Neuronal stem cell (in vitro differentiated cells): Measurements from ENCODE around the gene FZD1.

Experiments used
- DNase-seq: peaks from one replicate; pipeline ENCODE4 v3.0.0-alpha.2; 2013; ENCODE audit warnings: low spot score
- H2AFZ ChIP-seq: one replicate; pipeline ENCODE4 v1.6.1; 2013; ENCODE audit warnings: mild to moderate bottlenecking, low read length, inconsistent platforms
- H2AK5ac ChIP-seq: 2 replicates; pipeline ENCODE4 v1.6.1; 2013; ENCODE audit warnings: low read depth, mild to moderate bottlenecking, inconsistent platforms, low read length, moderate library complexity, mixed read lengths
- H2BK120ac ChIP-seq: 2 replicates; pipeline ENCODE4 v1.6.1; 2013; ENCODE audit warnings: low read depth, mild to moderate bottlenecking, inconsistent platforms, low read length, moderate library complexity, mixed read lengths
- H2BK12ac ChIP-seq: one replicate; pipeline ENCODE4 v1.6.1; 2013; ENCODE audit warnings: low read length, inconsistent platforms
- H2BK15ac ChIP-seq: 2 replicates; pipeline ENCODE4 v1.6.1; 2013; ENCODE audit warnings: mild to moderate bottlenecking, low read length, inconsistent platforms, mixed read lengths
- H2BK5ac ChIP-seq: one replicate; pipeline ENCODE4 v1.6.1; 2013; ENCODE audit warnings: inconsistent platforms, mild to moderate bottlenecking, low read length, moderate library complexity
- H3K14ac ChIP-seq: one replicate; pipeline ENCODE4 v1.6.1; 2013; ENCODE audit warnings: low read length, inconsistent platforms
- H3K18ac ChIP-seq: 2 replicates; pipeline ENCODE4 v1.6.1; 2013; ENCODE audit warnings: low read length, inconsistent platforms
- H3K23ac ChIP-seq: 2 replicates; pipeline ENCODE4 v1.6.1; 2013; ENCODE audit warnings: low read depth, mild to moderate bottlenecking, mixed read lengths, low read length, inconsistent platforms; ENCODE audit not compliant: poor library complexity
- H3K27ac ChIP-seq: replicated peaks from 3 replicates; pipeline ENCODE4 v1.5.1; 2013; ENCODE audit warnings: low read length, inconsistent platforms
- H3K27me3 ChIP-seq, 3 experiments: 2 replicates each; pipeline ENCODE4 v1.6.1; 2013; ENCODE audit warnings: low read length in 3 of 3, mild to moderate bottlenecking in 2 of 3, inconsistent platforms in 1 of 3, low read depth in 1 of 3, mixed read lengths in 1 of 3, moderate library complexity in 1 of 3; ENCODE audit not compliant: control insufficient read depth in 3 of 3, insufficient read depth in 3 of 3
- H3K36me3 ChIP-seq, 2 donors: replicated peaks in 1 of 2; 2 replicates each; pipeline ENCODE4 v1.6.1; 2013; ENCODE audit warnings: low read length in 2 of 2; ENCODE audit not compliant: control insufficient read depth in 2 of 2, insufficient read depth in 2 of 2
- H3K4ac ChIP-seq: 2 replicates; pipeline ENCODE4 v1.6.1; 2013; ENCODE audit warnings: inconsistent platforms, mild to moderate bottlenecking, low read length, moderate library complexity
- H3K4me1 ChIP-seq, 2 donors: 1 replicate in 1 of 2; 2 replicates in 1 of 2; pipeline ENCODE4 v1.6.1; 2013; ENCODE audit warnings: low read length in 2 of 2, low read depth in 1 of 2; ENCODE audit not compliant: control insufficient read depth in 2 of 2, insufficient read depth in 1 of 2
- H3K4me2 ChIP-seq: one replicate; pipeline ENCODE4 v1.6.1; 2013; ENCODE audit warnings: mild to moderate bottlenecking, low read length, inconsistent platforms; ENCODE audit not compliant: insufficient read depth, poor library complexity, severe bottlenecking
- H3K4me3 ChIP-seq, 2 donors: 2 replicates each; pipeline ENCODE4 v1.5.1; 2013; ENCODE audit warnings: low read length in 2 of 2, mild to moderate bottlenecking in 2 of 2, inconsistent platforms in 1 of 2, moderate library complexity in 1 of 2
- H3K79me1 ChIP-seq: one replicate; pipeline ENCODE4 v1.6.1; 2013; ENCODE audit warnings: low read depth, mild to moderate bottlenecking, inconsistent platforms, low read length, moderate library complexity
- H3K9ac ChIP-seq: one replicate; pipeline ENCODE4 v1.6.1; 2013; ENCODE audit warnings: mild to moderate bottlenecking, low read depth, low read length, inconsistent platforms; ENCODE audit not compliant: poor library complexity
- H3K9me3 ChIP-seq, 2 donors: replicated peaks in 1 of 2; 2 replicates each; pipeline versions ENCODE3 to v1.6.1; 2013; ENCODE audit warnings: low read length in 2 of 2, mild to moderate bottlenecking in 2 of 2, inconsistent platforms in 1 of 2, low read depth in 1 of 2, mixed read lengths in 1 of 2, moderate library complexity in 1 of 2; ENCODE audit not compliant: control insufficient read depth in 2 of 2, insufficient read depth in 1 of 2
- H4K8ac ChIP-seq: one replicate; pipeline ENCODE4 v1.6.1; 2013; ENCODE audit warnings: low read depth, mild to moderate bottlenecking, inconsistent platforms, low read length, moderate library complexity
- H4K91ac ChIP-seq: one replicate; pipeline ENCODE4 v1.6.1; 2013; ENCODE audit warnings: low read length, low read depth, mild to moderate bottlenecking, inconsistent platforms; ENCODE audit not compliant: poor library complexity
- WGBS, 2 donors: extraction: QIAGEN DNeasy Blood & Tissue Kit; methylation state at CpG; one replicate each; pipeline ENCODE4 v1.1.7; 2013; ENCODE audit warnings: missing lambda C conversion rate in 2 of 2, mixed read lengths in 1 of 2; ENCODE audit not compliant: insufficient read length in 2 of 2, insufficient replicate concordance in 1 of 2; ENCODE audit errors: extremely low coverage in 2 of 2; 5-methylcytosine and 5-hydroxymethylcytosine counted together

The FZD1 gene

GRCh38 chr7:91243591-91244301 lies 20.5 kb upstream of the FZD1 start:
- Histone ChIP-seq H4K8ac (no peak overlapping the region), H3K4me3 (no peak overlapping the region), H3K4ac (no peak overlapping the region), H3K36me3 (no peaks in the 10 kb centered on the region), H2AFZ (no peak overlapping the region), H3K9ac (no peak overlapping the region), H3K23ac (no peak overlapping the region), H3K27me3 (no peaks in the 10 kb centered on the region), H3K4me2 (no peak overlapping the region), H3K9me3 (no peaks in the 10 kb centered on the region), H2BK12ac (no peak overlapping the region), H2BK120ac (no peak overlapping the region), H2BK15ac (no peak overlapping the region), H2BK5ac (no peak overlapping the region), H3K14ac (no peak overlapping the region), H3K27ac (no peak overlapping the region), H3K4me1 (no peaks in the 10 kb centered on the region), H3K79me1 (no peaks in the 10 kb centered on the region), H3K18ac (no peak overlapping the region), H4K91ac (no peak overlapping the region), H2AK5ac (no peak overlapping the region)
- no peak for DNase-seq
- WGBS, 2 donors: no CpG with 5 or more reads among the region's 6 CpGs

DNA sequence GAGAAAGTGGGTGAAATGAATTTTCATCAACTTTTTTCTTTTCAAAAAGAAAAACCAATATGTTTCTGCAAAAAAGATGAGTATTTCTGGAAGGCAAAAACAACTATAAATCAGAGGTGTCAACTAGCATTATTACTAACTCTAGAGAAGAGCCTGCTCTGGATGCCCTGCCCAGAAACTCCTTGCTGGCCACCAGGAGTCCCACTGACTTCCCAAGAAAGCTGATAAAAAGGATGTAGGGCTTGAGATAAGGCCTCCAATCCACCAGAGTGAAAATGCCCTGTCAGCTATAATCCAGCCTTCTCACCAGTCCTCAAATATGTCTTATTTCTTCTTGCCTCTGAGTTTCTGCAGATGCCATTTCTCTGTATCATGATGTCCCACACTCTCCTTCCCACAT lies 16.7 kb upstream of the FZD1 start:
- H3K4ac ChIP-seq: no peak overlapping the region
- H2BK5ac ChIP-seq: no peak overlapping the region
- H4K91ac ChIP-seq: no peak overlapping the region
- H2BK12ac ChIP-seq: no peak overlapping the region
- H2AFZ ChIP-seq: no peak overlapping the region
- H2BK120ac ChIP-seq: no peak overlapping the region
- H3K27ac ChIP-seq: no peak overlapping the region
- H2BK15ac ChIP-seq: no peak overlapping the region
- no peak overlapping the region for H3K4me3 ChIP-seq
- no peak overlapping the region for H4K8ac ChIP-seq
- H3K4me1 ChIP-seq: no peaks in the 10 kb centered on the region
- no peaks in the 10 kb centered on the region for H3K79me1 ChIP-seq
- no peak overlapping the region for H3K9ac ChIP-seq
- H3K27me3 ChIP-seq: no peaks in the 10 kb centered on the region
- no peak overlapping the region for H3K4me2 ChIP-seq
- H3K9me3 ChIP-seq: no peaks in the 10 kb centered on the region
- no peak overlapping the region for H3K23ac ChIP-seq
- no peak for DNase-seq
- H3K36me3 ChIP-seq: no peaks in the 10 kb centered on the region
- no peak overlapping the region for H3K18ac ChIP-seq
- no peak overlapping the region for H3K14ac ChIP-seq
- H2AK5ac ChIP-seq: no peak overlapping the region

- no peak for DNase-seq
- Histone ChIP-seq H4K8ac (no peak overlapping the region), H3K14ac (no peak overlapping the region), H2BK12ac (no peak overlapping the region), H3K27ac (no peak overlapping the region), H3K79me1 (no peaks in the 10 kb centered on the region), H3K9me3 (no peaks in the 10 kb centered on the region), H2AFZ (peak overlapping the region; percentile 53), H2AK5ac (no peak overlapping the region), H2BK15ac (no peak overlapping the region), H2BK120ac (no peak overlapping the region), H3K18ac (no peak overlapping the region), H3K27me3 (no peaks in the 10 kb centered on the region), H2BK5ac (no peak overlapping the region), H3K4me1 (no peaks in the 10 kb centered on the region), H3K4ac (no peak overlapping the region), H3K23ac (no peak overlapping the region), H3K36me3 (no peaks in the 10 kb centered on the region), H3K4me2 (no peak overlapping the region), H4K91ac (no peak overlapping the region), H3K4me3 (no peak overlapping the region), H3K9ac (no peak overlapping the region)
- WGBS, 2 donors: no CpG with 5 or more reads among the region's 2 CpGs
Observed at GRCh38 chr7:91248996-91249395, 15.2 kb upstream of the FZD1 start.

DNA sequence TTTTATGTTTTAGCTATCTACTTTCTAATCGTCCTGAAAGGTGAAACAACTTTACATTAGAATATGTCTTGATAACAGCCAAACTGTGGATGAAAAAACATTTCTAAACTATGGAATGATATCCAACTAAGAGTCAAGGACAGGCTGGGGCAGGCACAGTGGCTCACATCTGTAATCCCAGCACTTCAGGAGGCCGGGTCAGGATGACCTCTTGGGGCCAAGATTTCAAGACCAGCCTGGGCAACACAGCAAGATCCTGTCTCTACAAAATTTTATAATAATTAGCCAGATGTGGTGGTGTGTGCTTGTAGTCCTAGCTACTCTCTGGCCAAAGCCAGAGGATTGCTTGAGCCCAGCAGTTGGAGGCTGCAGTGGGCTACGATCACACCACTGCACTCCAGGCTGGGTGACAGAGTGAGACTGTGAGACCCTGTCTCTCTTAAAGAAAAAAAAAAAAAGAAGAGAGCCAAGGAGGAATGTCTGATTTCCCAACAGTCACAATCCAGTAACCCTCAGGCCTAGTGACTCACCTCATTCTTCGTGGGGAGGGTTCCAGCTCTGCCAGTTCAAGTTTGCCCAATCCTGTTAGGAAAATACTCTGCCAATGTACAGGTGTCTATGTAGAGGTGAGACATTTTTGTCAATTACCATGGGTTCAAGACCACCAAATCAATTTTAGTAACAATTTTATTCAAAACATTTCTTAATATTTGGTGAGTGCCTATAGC lies 14.6 kb upstream of the FZD1 start:
- H3K9ac ChIP-seq: no peak overlapping the region
- no peak overlapping the region for H3K14ac ChIP-seq
- no peak overlapping the region for H3K27ac ChIP-seq
- no peak for DNase-seq
- no peak overlapping the region for H2BK15ac ChIP-seq
- no peaks in the 10 kb centered on the region for H3K9me3 ChIP-seq
- H2BK120ac ChIP-seq: no peak overlapping the region
- no peak overlapping the region for H3K23ac ChIP-seq
- H3K4ac ChIP-seq: no peak overlapping the region
- no peak overlapping the region for H2BK5ac ChIP-seq
- H2BK12ac ChIP-seq: no peak overlapping the region
- no peaks in the 10 kb centered on the region for H3K36me3 ChIP-seq
- H4K8ac ChIP-seq: no peak overlapping the region
- H3K4me1 ChIP-seq: no peaks in the 10 kb centered on the region
- H3K79me1 ChIP-seq: no peaks in the 10 kb centered on the region
- H3K27me3 ChIP-seq: no peaks in the 10 kb centered on the region
- no peak overlapping the region for H3K18ac ChIP-seq
- H3K4me2 ChIP-seq: no peak overlapping the region
- no CpG with 5 or more reads among the region's 4 CpGs for WGBS, 2 donors
- no peak overlapping the region for H2AFZ ChIP-seq
- no peak overlapping the region for H2AK5ac ChIP-seq
- H4K91ac ChIP-seq: no peak overlapping the region
- no peak overlapping the region for H3K4me3 ChIP-seq
